Dedifferentiated amniotic fluid mesenchymal stem cell (primary cell): Measurements from ENCODE around the gene SLC6A20.

Experiments used
- DNase-seq: peaks from one replicate; pipeline ENCODE4 v3.0.0-alpha.2; 2016; ENCODE audit errors: extremely low spot score

The SLC6A20 gene

GRCh38 chr3:45802146-45802545 is 5.8 kb upstream of the SLC6A20 start:
- DNase-seq, result no peak

- no peak for DNase-seq
These were observed 4.3 kb upstream of the SLC6A20 start for GRCh38 chr3:45800611-45801010.

GRCh38 chr3:45799586-45799985 is 3.2 kb upstream of the SLC6A20 start:
- DNase-seq, result no peak

- DNase-seq, result no peak
These were observed 1.7 kb upstream of the SLC6A20 start for GRCh38 chr3:45798034-45798433.

- no peak for DNase-seq
These were observed 734 bp upstream of the SLC6A20 start for GRCh38 chr3:45796902-45797637.

- DNase-seq, result no peak
These were observed 841 bp downstream of the SLC6A20 start for GRCh38 chr3:45795509-45795881.

- no peak for DNase-seq
These were observed 1.7 kb downstream of the SLC6A20 start for GRCh38 chr3:45794660-45795059.

- DNase-seq, result no peak
These were observed 2.2 kb downstream of the SLC6A20 start for GRCh38 chr3:45794177-45794560.

- DNase-seq, result no peak
These were observed 2.7 kb downstream of the SLC6A20 start for GRCh38 chr3:45793482-45794176.

- DNase-seq, result no peak
These were observed 3.7 kb downstream of the SLC6A20 start for GRCh38 chr3:45792516-45793172.

GRCh38 chr3:45792036-45792435 is 4.3 kb downstream of the SLC6A20 start:
- no peak for DNase-seq

- DNase-seq, result no peak
These were observed 5.7 kb downstream of the SLC6A20 start for GRCh38 chr3:45790596-45790995.

GRCh38 chr3:45789235-45789812 is 7.0 kb downstream of the SLC6A20 start:
- no peak for DNase-seq

GRCh38 chr3:45787551-45787950 is 8.8 kb downstream of the SLC6A20 start:
- DNase-seq, result no peak

- DNase-seq, result no peak
These were observed 9.4 kb downstream of the SLC6A20 start for GRCh38 chr3:45786801-45787495.

GRCh38 chr3:45785605-45786150 is 10.7 kb downstream of the SLC6A20 start:
- DNase-seq, result no peak

GRCh38 chr3:45783667-45784066 is 12.7 kb downstream of the SLC6A20 start:
- no peak for DNase-seq

GRCh38 chr3:45782381-45782780 is 14.0 kb downstream of the SLC6A20 start:
- DNase-seq, result no peak

GRCh38 chr3:45781841-45782240 is 14.5 kb downstream of the SLC6A20 start:
- no peak for DNase-seq

- no peak for DNase-seq
These were observed 15.1 kb downstream of the SLC6A20 start for GRCh38 chr3:45781271-45781670.
